HG03575 (cell line): ENCODE data around the gene CCDC149.

Source experiments
- ATAC-seq: cut with Tn5 transposase; IDR thresholded peaks from one replicate; pipeline ENCODE4 v1.9.1; 2021; ENCODE audit not compliant: unreplicated experiment, insufficient number of reproducible peaks, low FRiP score; ENCODE audit errors: extremely low read depth

Gene CCDC149

DNA sequence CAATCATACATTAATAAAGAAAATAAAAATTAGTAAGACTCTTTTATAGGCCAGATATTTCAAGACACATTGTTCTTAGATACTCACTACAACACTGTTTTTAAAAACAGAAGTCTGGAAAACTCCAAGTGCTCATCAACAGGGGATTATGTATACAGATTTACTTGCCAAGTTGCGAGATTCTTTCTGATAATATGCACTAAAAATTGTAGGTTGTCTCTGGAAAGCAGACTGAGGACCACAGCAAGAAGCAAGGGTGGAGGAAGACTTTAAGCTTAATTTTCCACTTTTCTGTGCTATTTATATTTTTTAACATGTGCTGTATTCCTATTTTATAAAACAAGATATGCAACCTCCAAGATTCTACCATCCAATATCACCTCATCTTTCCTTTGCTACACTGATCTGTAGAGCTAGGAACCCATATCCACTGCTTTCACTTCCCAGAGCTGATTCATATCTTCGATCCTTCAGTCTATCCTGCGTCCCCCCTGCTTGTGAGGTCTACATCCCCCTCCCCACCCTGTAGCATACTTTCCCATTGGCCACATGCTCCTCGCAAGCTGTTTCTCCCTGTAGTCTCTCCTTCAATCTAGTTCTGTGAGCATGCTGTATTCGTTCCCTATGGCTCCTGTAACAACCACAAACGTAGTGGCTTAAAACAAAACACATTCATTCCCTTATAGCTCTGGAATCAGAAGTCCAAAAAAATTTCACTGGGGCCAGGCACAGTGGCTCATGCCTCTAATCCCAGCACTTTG is 101.8 kb downstream of the CCDC149 start:
- no peak for ATAC-seq

DNA sequence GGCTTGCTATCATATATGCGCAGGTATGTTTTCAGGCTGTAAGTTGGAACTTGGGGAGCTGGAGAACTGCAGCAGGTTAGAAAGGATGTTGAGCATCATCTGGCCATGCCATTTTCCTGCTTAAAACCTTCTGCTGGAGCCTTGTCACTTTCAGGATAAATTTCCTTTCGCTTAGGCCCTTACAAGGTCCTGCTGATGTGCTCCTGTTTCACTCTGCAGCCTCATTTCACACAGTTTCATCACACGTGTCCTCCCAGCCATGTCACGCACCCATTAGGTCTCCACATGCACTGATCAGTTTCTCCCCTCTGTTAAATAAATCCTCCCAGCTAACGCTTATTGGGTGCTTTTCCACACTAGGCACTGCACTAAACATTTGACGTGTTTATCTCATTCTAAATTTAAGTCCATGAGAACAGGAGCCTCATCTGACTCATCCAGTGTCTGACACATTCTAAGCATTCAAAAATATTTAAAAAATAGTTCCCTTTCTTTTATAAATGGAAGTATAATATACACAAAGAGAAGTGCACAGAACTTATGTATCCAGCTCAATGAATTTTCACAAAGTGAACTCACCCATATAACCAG is 102.9 kb downstream of the CCDC149 start:
- ATAC-seq: no peak

DNA sequence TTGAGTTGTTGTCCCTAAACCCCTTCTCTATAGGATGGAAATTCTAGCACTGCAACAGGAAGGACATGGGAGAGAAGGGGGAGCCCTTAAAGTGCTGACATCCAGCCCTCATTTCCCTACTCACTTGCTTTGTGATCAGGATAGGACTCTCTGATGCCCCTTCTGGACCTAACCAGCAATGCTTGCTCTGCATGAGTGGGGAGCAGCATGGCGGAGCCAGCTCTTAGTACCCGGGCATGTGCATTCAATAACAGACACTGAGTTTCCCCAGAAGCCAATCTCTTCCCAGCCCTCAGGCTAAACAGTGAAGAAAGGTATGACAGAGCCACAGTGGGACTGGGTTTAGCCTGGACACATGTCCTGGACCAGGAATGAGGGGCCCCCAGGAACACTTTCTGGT is 103.5 kb downstream of the CCDC149 start:
- ATAC-seq: no peak

GRCh38 chr4:24808955-24809354 is 103.9 kb downstream of the CCDC149 start:
- no peak for ATAC-seq

DNA sequence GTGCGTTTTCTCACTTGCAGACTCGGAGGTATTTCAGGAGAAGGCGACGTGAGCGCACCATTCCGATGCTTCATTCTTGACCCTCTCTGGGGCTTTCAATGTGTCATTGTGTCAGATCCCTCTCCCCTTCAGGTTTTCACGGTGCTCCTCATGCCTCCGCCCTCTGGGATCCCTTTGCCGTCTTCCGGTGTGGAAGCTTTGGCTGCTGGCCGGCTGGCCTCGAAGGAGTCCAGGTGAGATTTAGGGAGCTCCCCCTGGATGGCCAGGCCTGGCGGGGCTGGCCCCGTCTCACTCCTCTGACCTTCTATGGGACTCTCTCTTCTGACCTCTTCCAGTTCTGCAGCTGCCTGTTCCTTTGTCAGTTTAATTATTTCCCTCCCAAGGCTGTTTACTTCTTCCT is 104.6 kb downstream of the CCDC149 start:
- no peak for ATAC-seq

DNA sequence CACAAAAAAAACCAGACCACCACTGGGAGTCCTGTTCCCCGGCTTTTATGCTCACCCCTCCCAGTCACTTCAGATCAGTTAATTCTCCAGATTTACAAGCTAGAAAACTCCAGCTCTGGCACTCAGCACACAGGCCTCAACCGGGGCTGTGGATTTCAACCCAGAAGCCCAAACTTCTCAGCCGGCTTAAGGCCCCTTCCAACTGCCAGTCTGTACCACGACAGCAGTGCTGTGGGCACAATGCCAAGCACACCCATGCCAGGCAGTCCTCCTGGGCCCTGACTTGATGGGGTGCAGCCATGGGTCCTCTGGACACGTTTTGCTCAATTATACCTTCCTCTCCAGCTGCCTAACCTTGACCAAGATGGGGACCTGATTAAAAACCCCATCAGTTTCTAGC is 105.2 kb downstream of the CCDC149 start:
- no peak for ATAC-seq

GRCh38 chr4:24806206-24806990 is 106.4 kb downstream of the CCDC149 start:
- no peak for ATAC-seq

DNA sequence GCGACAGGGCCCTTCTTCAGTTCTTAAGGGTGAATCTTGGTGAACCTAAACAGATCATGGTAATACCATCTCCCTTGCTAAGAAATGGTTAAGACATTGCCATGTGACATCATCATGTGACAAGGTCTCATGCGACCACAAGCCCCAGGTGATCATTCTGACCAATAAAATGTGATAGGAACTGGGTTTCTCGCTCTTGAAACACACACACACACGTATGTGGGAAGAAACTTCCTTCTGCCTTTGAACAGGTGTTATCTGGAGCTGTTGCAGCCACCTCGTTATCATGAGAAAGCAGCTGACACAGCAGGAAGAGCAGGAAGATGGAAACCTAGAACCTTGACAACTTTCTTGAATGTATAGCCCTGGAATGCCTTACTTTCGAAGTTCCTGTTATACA is 107.3 kb downstream of the CCDC149 start:
- ATAC-seq: no peak

DNA sequence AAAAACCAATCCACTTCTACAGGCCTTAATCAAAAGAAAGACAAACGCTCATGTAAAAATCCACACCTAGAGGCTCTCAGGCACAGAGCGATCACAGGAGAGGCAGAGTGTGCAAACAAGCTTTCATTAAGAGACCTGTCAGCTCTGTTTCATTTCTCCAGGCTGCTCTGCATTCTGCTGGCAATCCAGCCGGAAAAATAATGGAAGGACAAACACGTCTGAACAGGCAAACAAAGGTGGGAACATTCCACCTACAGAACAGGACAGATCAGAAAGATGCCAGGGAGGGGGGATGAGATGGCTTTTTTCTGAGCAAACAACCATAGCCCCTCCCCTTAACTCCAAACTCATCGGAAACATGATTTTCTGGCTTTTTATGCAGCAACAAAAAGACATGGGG is 107.8 kb downstream of the CCDC149 start:
- no peak for ATAC-seq

- no peak for ATAC-seq
These were observed 110.2 kb downstream of the CCDC149 start for GRCh38 chr4:24802648-24803047.

DNA sequence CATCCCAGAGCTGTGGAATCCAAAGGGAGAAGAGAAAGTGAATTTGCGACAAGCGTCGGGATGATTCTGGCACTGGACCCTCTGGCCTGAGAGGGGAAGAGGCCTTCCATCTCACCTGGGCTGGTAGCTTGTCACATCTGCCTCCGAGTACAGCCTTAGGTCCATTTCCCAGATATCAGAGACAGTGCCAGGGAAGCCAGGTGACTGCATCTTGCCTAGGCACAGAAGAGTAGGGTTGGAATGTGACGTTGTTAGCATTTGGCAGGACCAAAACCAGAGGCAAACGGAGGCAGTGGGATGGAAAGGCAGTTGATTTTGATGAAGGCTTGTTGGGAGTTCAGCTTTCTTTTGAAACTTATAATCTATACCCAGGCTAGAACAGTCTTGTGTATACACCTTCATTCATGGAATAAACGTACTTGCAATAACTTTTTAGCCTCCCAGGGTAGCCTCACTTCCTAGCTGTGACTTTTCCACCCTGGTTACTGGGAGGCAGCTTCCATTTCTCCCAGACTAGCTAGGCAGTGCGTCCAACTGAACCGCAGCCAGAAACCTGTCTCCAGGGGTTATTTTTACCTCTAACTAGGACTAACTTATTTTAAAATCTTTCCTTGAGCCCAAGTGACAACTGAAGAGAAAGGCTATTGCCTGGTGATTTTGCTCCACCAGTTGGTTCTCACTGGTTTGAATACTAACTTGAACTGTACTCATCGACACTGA is 111.5 kb downstream of the CCDC149 start:
- no peak for ATAC-seq

DNA sequence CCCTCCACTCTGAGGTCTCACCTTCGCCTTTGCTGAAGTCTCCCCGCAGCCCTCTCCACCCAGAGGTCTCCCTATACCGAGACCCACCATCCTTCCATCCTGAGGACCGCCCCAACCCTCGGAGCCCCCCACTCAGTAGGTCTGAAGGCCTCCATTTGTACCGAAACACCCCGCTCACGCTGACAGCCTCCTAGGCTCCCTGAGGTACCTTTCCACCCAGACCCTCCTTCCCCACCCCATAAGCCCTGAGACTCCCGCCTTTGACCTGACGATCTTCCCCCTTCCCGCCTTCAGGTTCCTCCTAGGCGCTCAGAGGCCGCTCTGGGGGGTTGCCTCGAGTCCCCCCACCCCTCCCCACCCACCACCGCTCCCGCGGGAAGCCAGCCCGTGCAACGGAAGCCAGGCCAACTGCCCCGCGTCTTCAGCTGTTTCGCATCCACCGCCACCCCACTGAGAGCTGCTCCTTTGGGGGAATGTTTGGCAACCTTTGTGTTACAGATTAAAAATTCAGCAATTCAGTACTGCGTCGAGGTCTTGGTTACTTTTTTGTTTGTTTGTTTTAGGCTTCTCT is 112.4 kb downstream of the CCDC149 start:
- no peak for ATAC-seq

DNA sequence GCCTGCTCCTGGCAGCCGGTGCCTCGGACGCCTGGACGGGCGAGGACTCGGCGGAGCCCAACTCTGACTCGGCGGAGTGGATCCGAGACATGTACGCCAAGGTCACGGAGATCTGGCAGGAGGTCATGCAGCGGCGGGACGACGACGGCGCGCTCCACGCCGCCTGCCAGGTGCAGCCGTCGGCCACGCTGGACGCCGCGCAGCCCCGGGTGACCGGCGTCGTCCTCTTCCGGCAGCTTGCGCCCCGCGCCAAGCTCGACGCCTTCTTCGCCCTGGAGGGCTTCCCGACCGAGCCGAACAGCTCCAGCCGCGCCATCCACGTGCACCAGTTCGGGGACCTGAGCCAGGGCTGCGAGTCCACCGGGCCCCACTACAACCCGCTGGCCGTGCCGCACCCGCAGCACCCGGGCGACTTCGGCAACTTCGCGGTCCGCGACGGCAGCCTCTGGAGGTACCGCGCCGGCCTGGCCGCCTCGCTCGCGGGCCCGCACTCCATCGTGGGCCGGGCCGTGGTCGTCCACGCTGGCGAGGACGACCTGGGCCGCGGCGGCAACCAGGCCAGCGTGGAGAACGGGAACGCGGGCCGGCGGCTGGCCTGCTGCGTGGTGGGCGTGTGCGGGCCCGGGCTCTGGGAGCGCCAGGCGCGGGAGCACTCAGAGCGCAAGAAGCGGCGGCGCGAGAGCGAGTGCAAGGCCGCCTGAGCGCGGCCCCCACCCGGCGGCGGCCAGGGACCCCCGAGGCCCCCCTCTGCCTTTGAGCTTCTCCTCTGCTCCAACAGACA is 113.1 kb downstream of the CCDC149 start:
- no peak for ATAC-seq

DNA sequence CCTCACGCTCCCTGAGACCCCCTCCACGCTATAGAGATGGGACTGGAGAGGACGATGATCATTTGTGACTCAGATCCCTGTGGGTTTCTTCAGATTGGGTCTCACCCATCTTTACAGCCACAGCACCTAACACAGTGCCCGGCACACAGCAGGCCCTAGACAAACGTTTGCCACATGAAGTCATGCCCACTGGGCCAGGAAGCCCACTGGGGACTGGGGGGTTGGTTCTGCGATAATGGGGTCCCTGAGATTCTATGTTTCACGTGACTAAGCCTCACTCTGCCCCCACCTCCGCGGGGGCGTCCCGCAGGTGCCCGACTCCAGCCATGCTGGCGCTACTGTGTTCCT is 113.7 kb downstream of the CCDC149 start:
- ATAC-seq: no peak

GRCh38 chr4:24798036-24798610 is 114.7 kb downstream of the CCDC149 start:
- ATAC-seq: no peak

DNA sequence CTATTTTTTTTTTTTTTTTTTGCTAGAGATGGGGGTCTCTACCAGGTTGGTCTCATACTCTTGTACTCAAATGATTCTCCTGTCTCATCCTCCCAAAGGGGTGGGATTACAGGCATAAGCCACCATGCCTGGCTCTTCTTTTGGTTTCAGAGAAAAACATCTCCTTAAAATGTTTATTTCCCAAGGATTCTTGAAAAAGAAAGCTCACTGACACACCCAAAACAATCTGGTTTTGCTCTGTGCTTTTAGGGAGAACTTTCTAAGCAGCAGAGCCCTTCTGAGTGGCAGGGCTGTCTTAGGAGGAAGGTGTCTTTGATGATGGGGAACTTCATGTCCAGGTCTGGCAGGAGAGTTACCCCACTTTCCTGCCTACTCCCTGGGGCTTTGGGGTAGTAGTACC is 116.2 kb downstream of the CCDC149 start:
- ATAC-seq: no peak

- no peak for ATAC-seq
These were observed 117.0 kb downstream of the CCDC149 start for GRCh38 chr4:24795666-24796381.
